WTC11 (cell line): Measurements from ENCODE around the gene MC2R.

Experiments
- AFF4 ChIP-seq: sonication (generic); formaldehyde crosslinking; IDR thresholded peaks from 2 replicates; pipeline ENCODE4 v1.8.1; 2023; ENCODE audit warnings: mild to moderate bottlenecking, missing genetic modification reagents, borderline replicate concordance
- ATF1 ChIP-seq: sonication (generic); formaldehyde crosslinking; IDR thresholded peaks from 2 replicates; pipeline ENCODE4 v1.8.1; 2023; ENCODE audit warnings: mild to moderate bottlenecking, moderate library complexity, missing genetic modification reagents
- CREB1 ChIP-seq: sonication (generic); formaldehyde crosslinking; IDR thresholded peaks from 2 replicates; pipeline ENCODE4 v1.8.0; 2023; ENCODE audit warnings: mild to moderate bottlenecking, missing genetic modification reagents
- CREM ChIP-seq: sonication (generic); formaldehyde crosslinking; IDR thresholded peaks from 2 replicates; pipeline ENCODE4 v1.8.1; 2022; ENCODE audit warnings: mild to moderate bottlenecking, missing genetic modification reagents, moderate library complexity
- CTCF ChIP-seq: fragments of 200-600 bp; IDR thresholded peaks from 2 replicates; pipeline ENCODE4 v1.8.0; 2022; ENCODE audit warnings: antibody characterized with exemption
- ETV6 ChIP-seq: sonication (generic); formaldehyde crosslinking; IDR thresholded peaks from 2 replicates; pipeline ENCODE4 v1.8.1; 2022; ENCODE audit warnings: mild to moderate bottlenecking, missing genetic modification reagents
- JAZF1 ChIP-seq: fragments of 250-450 bp; sonication (Bioruptor Pico); IDR thresholded peaks from 2 replicates; pipeline ENCODE4 v1.9.0; 2021; ENCODE audit warnings: moderate library complexity, mild to moderate bottlenecking, inconsistent platforms
- JUN ChIP-seq: sonication (generic); formaldehyde crosslinking; IDR thresholded peaks from 2 replicates; pipeline ENCODE4 v1.8.0; 2023; ENCODE audit warnings: mild to moderate bottlenecking, missing genetic modification reagents
- KAT7 ChIP-seq: sonication (generic); formaldehyde crosslinking; IDR thresholded peaks from 2 replicates; pipeline ENCODE4 v1.8.1; 2023; ENCODE audit warnings: missing genetic modification reagents, mild to moderate bottlenecking, borderline replicate concordance
- SMAD4 ChIP-seq: sonication (generic); formaldehyde crosslinking; IDR thresholded peaks from 2 replicates; pipeline ENCODE4 v1.8.0; 2022; ENCODE audit warnings: mild to moderate bottlenecking, missing genetic modification reagents
- ZNF232 ChIP-seq: sonication (generic); formaldehyde crosslinking; IDR thresholded peaks from 2 replicates; pipeline ENCODE4 v1.8.0; 2022; ENCODE audit warnings: mild to moderate bottlenecking, missing genetic modification reagents
- TF ChIP-seq, protein P1 (sequence below): sonication (generic); formaldehyde crosslinking; IDR thresholded peaks from 2 replicates; pipeline ENCODE4 v1.8.1; 2022; ENCODE audit warnings: low read depth, missing genetic modification reagents, borderline replicate concordance
- TF ChIP-seq, protein P2 (sequence below): sonication (generic); formaldehyde crosslinking; IDR thresholded peaks from 2 replicates; pipeline ENCODE4 v1.8.1; 2023; ENCODE audit warnings: mild to moderate bottlenecking, moderate library complexity, missing genetic modification reagents
- TF ChIP-seq, protein P3 (sequence below): sonication (generic); formaldehyde crosslinking; IDR thresholded peaks from 2 replicates; pipeline ENCODE4 v1.8.0; 2022; ENCODE audit warnings: mild to moderate bottlenecking, missing genetic modification reagents

DNA sequence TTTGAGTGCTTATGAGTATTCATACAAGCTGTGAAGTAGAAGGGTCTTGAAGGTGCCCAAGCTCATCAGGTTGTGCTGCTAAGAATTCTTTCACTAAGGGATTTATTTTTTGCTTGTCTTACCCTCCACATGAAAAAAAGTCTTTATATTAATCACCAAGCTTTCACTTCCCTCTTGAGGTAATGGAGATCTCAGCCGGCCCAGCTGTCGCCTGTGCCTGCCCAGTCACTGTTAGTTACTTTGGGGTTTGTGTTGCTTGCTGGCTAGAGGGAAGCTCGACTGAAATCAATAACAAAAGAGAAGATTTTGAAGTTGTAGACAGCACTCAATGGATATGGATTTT is 21.9 kb downstream of the MC2R start:
- TF ChIP-seq CREM (no peak), CTCF (no peak), JUN (CRISPR knock-in tag) (no peak), ZNF232 (CRISPR knock-in tag) (no peak), SMAD4 (CRISPR knock-in tag) (no peak), AFF4 (CRISPR knock-in tag) (no peak), JAZF1 (CRISPR knock-in tag) (no peak), ETV6 (no peak), CREB1 (CRISPR knock-in tag) (no peak), ATF1 (no peak), KAT7 (CRISPR knock-in tag) (no peak)
- TF ChIP-seq, protein P1, sequence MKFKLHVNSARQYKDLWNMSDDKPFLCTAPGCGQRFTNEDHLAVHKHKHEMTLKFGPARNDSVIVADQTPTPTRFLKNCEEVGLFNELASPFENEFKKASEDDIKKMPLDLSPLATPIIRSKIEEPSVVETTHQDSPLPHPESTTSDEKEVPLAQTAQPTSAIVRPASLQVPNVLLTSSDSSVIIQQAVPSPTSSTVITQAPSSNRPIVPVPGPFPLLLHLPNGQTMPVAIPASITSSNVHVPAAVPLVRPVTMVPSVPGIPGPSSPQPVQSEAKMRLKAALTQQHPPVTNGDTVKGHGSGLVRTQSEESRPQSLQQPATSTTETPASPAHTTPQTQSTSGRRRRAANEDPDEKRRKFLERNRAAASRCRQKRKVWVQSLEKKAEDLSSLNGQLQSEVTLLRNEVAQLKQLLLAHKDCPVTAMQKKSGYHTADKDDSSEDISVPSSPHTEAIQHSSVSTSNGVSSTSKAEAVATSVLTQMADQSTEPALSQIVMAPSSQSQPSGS (CRISPR knock-in tag), result no peak
- TF ChIP-seq, protein P2, sequence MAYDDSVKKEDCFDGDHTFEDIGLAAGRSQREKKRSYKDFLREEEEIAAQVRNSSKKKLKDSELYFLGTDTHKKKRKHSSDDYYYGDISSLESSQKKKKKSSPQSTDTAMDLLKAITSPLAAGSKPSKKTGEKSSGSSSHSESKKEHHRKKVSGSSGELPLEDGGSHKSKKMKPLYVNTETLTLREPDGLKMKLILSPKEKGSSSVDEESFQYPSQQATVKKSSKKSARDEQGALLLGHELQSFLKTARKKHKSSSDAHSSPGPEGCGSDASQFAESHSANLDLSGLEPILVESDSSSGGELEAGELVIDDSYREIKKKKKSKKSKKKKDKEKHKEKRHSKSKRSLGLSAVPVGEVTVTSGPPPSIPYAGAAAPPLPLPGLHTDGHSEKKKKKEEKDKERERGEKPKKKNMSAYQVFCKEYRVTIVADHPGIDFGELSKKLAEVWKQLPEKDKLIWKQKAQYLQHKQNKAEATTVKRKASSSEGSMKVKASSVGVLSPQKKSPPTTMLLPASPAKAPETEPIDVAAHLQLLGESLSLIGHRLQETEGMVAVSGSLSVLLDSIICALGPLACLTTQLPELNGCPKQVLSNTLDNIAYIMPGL (CRISPR knock-in tag), result no peak
- TF ChIP-seq, protein P3, sequence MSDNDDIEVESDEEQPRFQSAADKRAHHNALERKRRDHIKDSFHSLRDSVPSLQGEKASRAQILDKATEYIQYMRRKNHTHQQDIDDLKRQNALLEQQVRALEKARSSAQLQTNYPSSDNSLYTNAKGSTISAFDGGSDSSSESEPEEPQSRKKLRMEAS, result no peak
